Body of pancreas (tissue), 4 donors: ENCODE measurements around the gene ERO1A. TPM values are rescaled to one million over a fixed set of nuclear protein-coding genes. Genes with fewer than 3 reads are reported as not detected.

Experiments
- ATAC-seq: fragments of 150-250 bp; one replicate; pipeline ENCODE4 v1.9.1; 2016
- DNase-seq, 4 donors: peaks; one replicate each; pipeline ENCODE4 v3.0.0-alpha.2; 2019
- H3K27ac ChIP-seq, 4 donors: fragments of 200-600 bp; sonication (generic); 1 replicate in 3 of 4; 2 replicates in 1 of 4; pipeline versions ENCODE4 v1.5.1 to v1.6.1; 2016 to 2019; ENCODE audit warnings: mild to moderate bottlenecking in 1 of 4, mixed read lengths in 1 of 4, moderate library complexity in 1 of 4
- H3K27me3 ChIP-seq, 2 donors: fragments of 200-600 bp; sonication (generic); one replicate each; pipeline ENCODE4 v1.6.0; 2016; ENCODE audit warnings: mild to moderate bottlenecking in 1 of 2
- H3K36me3 ChIP-seq, 2 donors: fragments of 200-600 bp; sonication (generic); replicated peaks in 1 of 2; 2 replicates each; pipeline ENCODE4 v1.5.1; 2016; ENCODE audit warnings: low read depth in 2 of 2; ENCODE audit not compliant: insufficient read depth in 1 of 2
- H3K4me1 ChIP-seq: fragments of 200-600 bp; sonication (generic); one replicate; pipeline ENCODE4 v1.6.0; 2016
- H3K4me3 ChIP-seq, 2 donors: fragments of 200-600 bp; sonication (generic); 1 replicate in 1 of 2; 2 replicates in 1 of 2; pipeline ENCODE4 v1.5.1; 2016 to 2019
- H3K9me3 ChIP-seq, 3 donors: fragments of 200-600 bp; sonication (generic); 1 replicate in 2 of 3; 2 replicates in 1 of 3; pipeline ENCODE4 v1.5.1; 2016
- CTCF ChIP-seq, 7 experiments: fragments of 450-650 bp in 4 of 7; fragments of 200-600 bp in 3 of 7; sonication (generic) in 3 of 7; IDR thresholded peaks; one replicate each; pipeline ENCODE4 v1.5.1; 2016 to 2019; ENCODE audit warnings: antibody characterized with exemption in 7 of 7
- POLR2A ChIP-seq, 3 donors: fragments of 450-650 bp; IDR thresholded peaks; one replicate each; pipeline ENCODE4 v1.6.1; 2016; ENCODE audit warnings: antibody characterized with exemption in 3 of 3, mild to moderate bottlenecking in 2 of 3
- WGBS, 2 donors: methylation state at CpG; one replicate each; pipeline ENCODE4 v1.1.5; 2017; 5-methylcytosine and 5-hydroxymethylcytosine counted together
- intact Hi-C: fragments of 100-400 bp; cut with DNase I; formaldehyde crosslinking; loops from one replicate; pipeline ENCODE4 v1.15.1; 2023
- total RNA-seq, 2 donors: library from RNA; depleted of rRNA; stranded (reverse); fragments of >200 nt; gene quantifications; one replicate each; pipeline ENCODE4 v1.1.0, GENCODE V29; 2016

ERO1A gene
- total RNA-seq, 2 donors from 2014 or later, result 30.9 to 42.5 TPM

- TF ChIP-seq POLR2A (IDR thresholded peaks at IDR 0.05), result no peak
- no peak for TF ChIP-seq CTCF (IDR thresholded peaks at IDR 0.05)
- Histone ChIP-seq H3K27ac (no peak overlapping the region), H3K9me3 (no peaks in the 10 kb centered on the region), H3K4me3 (no peak overlapping the region), H3K4me1 (no peaks in the 10 kb centered on the region), H3K36me3 (peaks cover 6 to 38% of the 10 kb centered on the region in 2 donors), H3K27me3 (no peaks in the 10 kb centered on the region)
- DNase-seq, result no peak
- no peak for ATAC-seq
- intact Hi-C loops, result no loop called here
Observed at GRCh38 chr14:52724360-52724644, 28.9 kb upstream of the ERO1A start.

GRCh38 chr14:52723514-52724359 is 28.4 kb upstream of the ERO1A start:
- no peak for DNase-seq
- 90 to 91% methylated on average over 4 of the region's 4 CpGs for WGBS, 2 donors
- TF ChIP-seq POLR2A (IDR thresholded peaks at IDR 0.05) (no peak), CTCF (IDR thresholded peaks at IDR 0.05) (no peak)
- Histone ChIP-seq H3K4me3 (no peak overlapping the region), H3K4me1 (no peaks in the 10 kb centered on the region), H3K27ac (no peak overlapping the region), H3K9me3 (no peaks in the 10 kb centered on the region), H3K27me3 (no peaks in the 10 kb centered on the region), H3K36me3 (peaks cover 6 to 40% of the 10 kb centered on the region in 2 donors)
- no peak for ATAC-seq
- intact Hi-C loops, result no loop called here

- intact Hi-C loops, result no loop called here
- 95 to 98% methylated on average over 6 of the region's 6 CpGs for WGBS, 2 donors
Observed at GRCh38 chr14:52716155-52716554, 20.8 kb upstream of the ERO1A start.

GRCh38 chr14:52711666-52712065 is 16.3 kb upstream of the ERO1A start:
- H3K4me3 ChIP-seq, result no peak overlapping the region
- DNase-seq (no peak), ATAC-seq (no peak)
- intact Hi-C loops, result no loop called here
- no peaks in the 10 kb centered on the region for H3K27me3 ChIP-seq
- H3K27ac ChIP-seq, result no peak overlapping the region
- H3K9me3 ChIP-seq, result no peaks in the 10 kb centered on the region
- no peak for TF ChIP-seq CTCF (IDR thresholded peaks at IDR 0.05)
- TF ChIP-seq POLR2A (IDR thresholded peaks at IDR 0.05), result no peak
- H3K4me1 ChIP-seq, result peaks cover 12% of the 10 kb centered on the region
- H3K36me3 ChIP-seq, result peaks cover 0 to 9% of the 10 kb centered on the region in 2 donors
- 30 to 32% methylated on average over 1 of the region's 1 CpG for WGBS, 2 donors

More at GRCh38 chr14:52716155-52716554, 20.8 kb upstream of the ERO1A start:
- Histone ChIP-seq H3K4me1 (no peaks in the 10 kb centered on the region), H3K27me3 (no peaks in the 10 kb centered on the region), H3K27ac (no peak overlapping the region), H3K4me3 (no peak overlapping the region), H3K9me3 (no peaks in the 10 kb centered on the region), H3K36me3 (peaks cover 5 to 24% of the 10 kb centered on the region in 2 donors)
- no peak for DNase-seq
- no peak for TF ChIP-seq CTCF (IDR thresholded peaks at IDR 0.05)
- no peak for TF ChIP-seq POLR2A (IDR thresholded peaks at IDR 0.05)
- ATAC-seq, result no peak
